HG03520 (cell line): ENCODE results near the gene MARVELD1.

Experiments used
- ATAC-seq: cut with Tn5 transposase; IDR thresholded peaks from one replicate; pipeline ENCODE4 v1.9.1; 2021; ENCODE audit warnings: mild to moderate bottlenecking, moderate library complexity; ENCODE audit not compliant: unreplicated experiment

Gene MARVELD1

DNA sequence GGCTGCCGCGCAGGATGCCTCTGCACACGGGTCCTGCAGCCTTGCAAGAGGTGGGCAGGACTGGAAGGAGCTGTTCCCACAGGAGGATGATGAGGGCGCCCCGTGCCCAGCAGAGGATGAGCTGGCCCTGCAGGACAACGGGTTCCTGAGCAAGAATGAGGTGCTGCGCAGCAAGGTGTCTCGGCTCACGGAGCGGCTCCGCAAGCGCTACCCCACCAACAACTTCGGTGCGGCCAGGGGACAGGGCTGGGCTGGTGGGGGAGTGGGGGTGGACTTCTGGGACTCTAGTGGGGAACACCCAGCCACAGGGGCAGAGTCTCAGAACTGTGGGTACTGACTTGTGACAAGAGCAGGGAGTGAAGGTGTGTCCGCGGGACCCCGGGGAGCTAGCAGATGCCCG is 39.4 kb downstream of the MARVELD1 start:
- ATAC-seq = no peak

DNA sequence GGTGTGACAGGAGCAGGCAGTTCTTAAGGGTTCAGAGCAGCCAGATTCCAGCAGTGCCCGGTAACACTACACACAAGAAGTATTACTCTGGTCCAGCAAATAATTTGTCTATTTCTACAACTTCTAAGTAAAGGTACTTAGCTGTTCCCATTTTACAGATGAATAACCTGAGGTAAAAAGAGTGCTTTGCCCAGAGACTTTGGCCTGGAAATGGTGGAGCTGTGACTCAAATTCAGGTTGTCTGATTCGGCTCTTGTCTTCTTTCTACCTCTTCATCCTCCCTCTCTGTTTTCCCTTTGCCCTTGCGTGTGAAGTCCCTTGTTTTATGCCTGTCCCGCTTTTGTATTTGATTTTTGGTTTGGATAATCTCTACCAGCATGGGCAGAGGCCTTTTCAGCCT is 41.2 kb downstream of the MARVELD1 start:
- no peak for ATAC-seq

DNA sequence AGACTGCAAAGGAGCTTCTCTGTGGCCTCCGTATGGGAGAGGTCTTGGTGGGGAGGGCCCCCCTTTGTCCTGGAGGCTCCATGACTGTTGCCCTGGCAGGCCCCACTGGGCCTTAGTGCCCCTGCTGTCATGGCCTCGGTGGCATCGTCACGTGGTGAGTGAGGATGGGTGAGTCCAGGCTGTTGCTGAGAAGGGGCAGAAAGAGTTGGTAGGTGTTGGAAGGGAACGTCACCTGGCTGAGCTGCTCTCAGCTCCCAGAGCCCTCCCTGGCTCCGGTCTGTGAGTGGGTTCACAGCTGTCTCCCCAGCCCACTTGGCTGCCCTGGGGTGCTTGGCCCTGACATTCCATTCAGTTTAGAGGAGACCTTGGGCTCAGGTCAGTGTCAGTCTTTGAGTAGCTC is 42.2 kb downstream of the MARVELD1 start:
- ATAC-seq = no peak

DNA sequence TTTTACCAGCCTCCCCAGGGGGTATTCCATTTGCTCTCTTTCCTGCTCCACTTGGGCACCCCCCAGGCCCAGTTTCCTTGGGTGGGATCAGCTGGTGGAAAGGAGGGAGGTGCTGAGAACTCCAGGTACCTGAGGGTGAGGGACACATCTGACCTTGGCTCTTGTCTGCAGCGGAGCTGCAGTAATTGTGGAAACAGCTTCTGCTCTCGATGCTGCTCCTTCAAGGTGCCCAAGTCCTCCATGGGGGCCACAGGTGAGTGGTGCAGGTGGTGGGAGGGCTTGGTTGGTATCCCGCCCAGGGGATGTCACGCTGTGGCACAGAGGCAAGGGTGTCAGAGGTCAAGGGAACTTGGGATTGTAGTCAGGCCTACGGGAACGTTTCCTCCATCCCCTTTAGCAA is 43.9 kb downstream of the MARVELD1 start:
- no peak for ATAC-seq

DNA sequence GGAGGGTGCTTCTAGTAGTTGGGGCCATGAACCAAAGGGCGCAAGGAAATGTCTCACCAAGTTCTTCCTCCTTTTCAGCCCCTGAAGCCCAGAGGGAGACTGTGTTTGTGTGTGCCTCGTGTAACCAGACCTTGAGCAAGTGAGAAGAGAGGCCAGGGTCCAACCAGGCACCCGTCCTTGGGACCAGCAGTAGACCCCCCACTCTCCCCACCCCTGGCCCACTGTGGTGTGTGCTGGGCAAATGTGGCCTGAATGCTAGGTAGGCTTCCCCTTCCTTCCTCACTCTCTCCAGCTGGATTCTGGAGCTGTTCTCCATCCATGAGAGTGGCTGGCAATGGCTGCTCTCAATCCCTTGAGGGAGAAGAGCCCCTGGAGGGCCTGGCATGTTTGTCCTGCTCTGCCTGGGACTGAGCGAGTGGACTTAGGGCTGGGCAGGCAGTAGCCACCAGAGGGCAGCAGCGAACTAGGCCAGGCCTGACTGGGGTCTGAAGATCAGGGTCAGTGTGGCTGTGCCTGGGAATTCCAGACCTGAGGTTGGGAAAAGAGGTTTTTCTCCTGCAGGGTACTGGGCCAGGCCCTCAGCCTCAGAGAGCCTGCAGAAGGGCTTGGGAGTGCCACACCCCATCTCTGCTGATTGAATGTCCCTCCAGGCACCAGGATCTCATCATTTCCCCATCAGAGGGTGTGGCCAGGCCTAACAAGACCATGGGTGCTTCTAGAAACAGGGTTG is 45.8 kb downstream of the MARVELD1 start:
- no peak for ATAC-seq

DNA sequence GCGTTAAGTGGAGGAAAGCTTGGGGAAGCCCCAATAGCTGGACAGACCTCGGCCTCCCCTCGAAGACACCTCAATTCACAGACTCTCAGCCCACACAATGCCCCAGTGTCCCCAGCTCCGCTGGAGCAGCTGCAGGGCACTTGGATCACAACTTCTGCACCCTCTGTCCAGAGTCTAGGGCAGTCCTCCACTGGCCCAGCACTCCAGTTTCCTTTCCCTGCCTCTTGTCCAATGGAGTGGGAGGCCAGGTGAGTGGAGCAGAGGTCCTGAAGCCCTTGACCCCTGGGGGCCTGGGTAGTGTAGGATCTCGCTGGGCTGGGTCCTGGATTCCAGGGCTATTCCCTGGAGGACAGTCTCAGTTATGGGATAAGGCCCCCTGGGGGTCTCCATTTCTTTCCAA is 46.4 kb downstream of the MARVELD1 start:
- ATAC-seq = no peak

DNA sequence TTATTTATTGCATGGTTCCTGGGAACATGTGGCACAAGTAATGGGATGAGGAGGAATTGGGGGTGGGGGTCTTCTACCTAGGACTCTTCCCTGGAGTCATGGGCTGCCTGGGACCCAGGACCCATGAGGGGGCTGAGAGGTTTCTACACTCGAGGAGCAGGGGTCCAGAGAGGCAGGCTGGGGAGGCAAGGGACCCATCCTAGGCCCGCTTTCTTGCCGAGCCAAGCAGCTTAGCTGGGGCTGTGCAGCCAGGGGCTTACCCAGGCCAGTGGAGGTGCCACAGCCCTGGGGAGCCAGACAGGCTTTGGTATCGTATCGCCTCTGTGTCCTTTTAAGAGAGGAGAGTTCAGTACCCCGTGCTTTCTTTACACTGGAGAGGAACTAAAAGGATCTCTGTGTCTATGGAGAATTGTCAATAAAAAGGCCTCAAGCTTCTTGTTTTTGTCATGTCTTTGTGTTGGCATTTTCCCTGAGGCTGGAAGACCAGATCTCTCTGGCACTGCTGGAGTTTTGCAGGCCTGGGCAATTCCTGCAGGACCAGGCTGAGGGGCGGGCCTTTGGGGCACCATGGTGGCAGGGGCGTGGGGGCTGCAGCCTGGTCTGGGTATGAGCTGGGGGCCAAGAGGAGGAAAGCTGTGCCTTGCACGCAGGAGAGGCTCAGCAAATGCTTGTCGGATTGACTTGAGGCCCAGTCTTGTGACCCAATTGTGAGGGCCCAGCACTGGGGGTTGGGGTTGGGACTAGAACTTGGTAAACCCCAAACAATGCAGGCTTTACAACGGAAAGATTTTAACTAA is 47.1 kb downstream of the MARVELD1 start:
- ATAC-seq = no peak

DNA sequence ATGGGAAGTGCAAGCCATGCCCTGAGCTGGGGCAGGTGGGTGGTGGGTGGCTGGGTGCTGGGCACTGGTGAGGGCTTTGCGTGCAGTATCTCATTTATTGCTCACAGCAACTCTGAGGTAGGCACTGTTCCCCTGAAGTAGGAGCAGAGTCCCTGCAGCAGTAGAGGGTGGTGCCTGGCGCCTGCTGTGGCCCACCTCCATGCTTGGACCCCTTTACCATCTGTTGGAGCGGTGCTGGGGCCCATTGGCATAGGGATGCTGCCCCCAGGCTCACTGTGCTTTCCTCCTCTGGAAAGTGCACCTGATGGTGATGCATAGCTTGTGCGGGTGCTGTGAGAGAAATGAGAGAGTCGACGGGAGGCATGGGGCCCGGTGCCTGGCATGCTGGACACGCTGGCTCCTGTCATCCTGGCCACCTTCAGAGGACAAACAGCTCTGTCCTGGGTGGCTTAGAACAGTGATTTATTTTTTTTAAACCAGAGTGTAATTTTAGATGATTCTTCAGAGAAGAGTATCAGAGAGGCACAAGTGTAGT is 47.9 kb downstream of the MARVELD1 start:
- ATAC-seq = no peak

DNA sequence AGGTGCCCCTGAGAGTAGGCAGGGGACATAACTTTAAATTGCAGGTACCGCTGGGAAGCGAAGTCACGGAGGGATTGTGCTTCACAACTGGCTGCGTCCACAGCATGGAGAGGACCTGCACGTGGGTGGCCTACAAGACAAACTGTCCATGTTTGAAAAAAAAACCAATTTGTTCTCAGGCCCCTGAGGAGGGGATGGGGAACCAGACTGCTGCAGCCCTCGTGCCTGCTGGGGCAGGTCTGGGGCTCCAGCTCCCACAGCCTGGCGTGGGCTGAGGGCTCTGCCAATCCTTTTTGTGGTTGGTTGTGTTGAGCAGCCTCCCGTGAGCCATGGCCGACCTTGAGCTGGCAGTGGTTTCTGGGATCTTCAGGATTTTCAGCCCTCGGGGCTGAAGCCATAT is 48.5 kb downstream of the MARVELD1 start:
- no peak for ATAC-seq

DNA sequence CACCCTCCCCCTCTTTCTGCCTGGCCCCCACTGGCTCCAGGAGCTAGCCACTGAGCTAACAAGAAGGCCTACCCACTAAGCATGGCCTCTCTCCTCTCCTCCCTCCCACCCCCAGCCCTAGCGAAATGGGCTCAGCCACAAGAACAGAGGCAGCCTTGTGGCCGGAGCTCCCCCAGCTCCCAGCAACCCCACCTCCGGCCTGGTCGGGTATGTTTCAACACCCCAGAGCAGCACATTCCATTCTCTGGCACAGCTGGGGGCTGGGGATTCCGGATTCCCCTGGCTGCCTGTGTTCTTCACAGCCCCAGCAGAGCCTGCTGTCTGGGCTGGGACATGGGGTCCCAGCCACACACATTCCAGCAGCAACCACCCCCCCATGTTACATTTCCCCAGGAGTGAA is 49.3 kb downstream of the MARVELD1 start:
- ATAC-seq = no peak

DNA sequence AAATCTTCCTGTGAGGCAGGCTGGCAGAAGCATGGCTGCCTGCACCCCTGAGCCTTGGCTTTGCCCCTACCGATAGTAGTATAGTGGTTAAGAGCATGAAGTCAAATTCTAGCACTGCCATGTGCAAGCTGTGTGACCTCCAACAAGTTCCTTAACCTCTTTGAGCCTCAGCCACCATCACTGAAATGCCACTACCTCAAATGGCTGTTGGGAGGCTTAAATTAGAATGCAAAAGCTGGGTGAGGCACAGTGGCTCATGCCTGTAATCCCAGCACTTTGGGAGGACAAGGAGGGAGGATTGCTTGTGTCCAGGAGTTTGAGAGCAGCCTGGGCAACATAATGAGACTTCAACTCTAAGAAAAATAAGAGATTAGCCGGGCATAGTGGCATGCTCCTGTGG is 49.9 kb downstream of the MARVELD1 start:
- no peak for ATAC-seq

DNA sequence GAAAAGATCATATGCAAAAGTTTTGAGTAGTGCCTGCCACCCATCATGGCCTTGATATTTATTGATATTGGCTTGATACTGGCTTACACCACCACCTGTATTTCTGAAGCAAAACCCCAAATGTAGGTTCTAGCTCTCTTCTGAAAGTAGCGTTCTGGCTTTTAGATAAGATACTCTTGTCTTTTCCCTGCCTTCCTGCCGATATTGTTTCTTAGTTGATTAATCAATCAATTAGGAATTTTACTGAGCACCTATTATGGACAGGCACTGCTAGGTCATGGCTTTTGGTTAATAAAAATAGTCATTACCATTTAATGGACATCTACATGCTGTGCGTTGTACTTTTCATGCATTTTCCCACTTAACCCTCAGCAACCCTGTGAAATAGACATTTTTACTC is 50.4 kb downstream of the MARVELD1 start:
- ATAC-seq = no peak

DNA sequence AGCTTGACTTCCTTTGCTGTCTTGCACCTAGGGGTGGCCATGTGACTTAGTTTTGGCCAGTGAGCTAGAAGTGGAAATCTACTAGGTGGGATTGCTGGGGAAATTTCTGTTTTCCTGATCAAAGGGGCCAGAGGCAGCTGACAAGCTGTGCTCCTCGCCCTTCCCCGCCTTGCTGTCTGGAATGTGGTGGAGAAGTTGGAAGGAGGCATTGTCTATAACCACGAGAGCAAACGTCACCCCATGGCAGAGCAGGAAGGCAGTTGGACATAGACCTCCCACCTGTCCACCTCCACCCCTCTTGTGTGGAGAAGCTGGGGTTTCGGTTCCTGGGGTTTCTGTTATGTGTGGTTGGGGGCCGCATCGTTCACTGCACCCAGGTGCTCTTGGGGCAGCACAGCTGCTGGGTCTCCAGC is 51.0 kb downstream of the MARVELD1 start:
- ATAC-seq = no peak

DNA sequence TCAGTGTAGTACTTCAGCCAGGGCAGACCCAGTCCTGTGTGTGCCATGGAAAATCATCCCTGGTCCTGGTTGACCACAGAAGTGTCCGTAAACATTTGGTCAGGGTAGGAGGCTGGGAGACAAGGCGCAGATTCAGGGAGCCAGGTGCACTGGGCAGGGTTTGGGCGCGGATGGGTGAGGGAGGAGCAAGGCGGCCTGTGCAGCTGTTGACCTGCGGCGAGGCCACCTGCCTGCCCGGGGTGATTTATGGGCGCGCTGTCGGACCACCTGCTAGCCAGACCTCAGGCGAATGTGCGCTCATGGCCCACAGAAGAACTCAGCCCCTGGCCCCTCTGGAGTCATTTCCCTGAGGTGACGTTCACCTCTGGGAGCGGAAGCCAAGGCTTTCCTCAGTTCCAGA is 51.7 kb downstream of the MARVELD1 start:
- no peak for ATAC-seq

DNA sequence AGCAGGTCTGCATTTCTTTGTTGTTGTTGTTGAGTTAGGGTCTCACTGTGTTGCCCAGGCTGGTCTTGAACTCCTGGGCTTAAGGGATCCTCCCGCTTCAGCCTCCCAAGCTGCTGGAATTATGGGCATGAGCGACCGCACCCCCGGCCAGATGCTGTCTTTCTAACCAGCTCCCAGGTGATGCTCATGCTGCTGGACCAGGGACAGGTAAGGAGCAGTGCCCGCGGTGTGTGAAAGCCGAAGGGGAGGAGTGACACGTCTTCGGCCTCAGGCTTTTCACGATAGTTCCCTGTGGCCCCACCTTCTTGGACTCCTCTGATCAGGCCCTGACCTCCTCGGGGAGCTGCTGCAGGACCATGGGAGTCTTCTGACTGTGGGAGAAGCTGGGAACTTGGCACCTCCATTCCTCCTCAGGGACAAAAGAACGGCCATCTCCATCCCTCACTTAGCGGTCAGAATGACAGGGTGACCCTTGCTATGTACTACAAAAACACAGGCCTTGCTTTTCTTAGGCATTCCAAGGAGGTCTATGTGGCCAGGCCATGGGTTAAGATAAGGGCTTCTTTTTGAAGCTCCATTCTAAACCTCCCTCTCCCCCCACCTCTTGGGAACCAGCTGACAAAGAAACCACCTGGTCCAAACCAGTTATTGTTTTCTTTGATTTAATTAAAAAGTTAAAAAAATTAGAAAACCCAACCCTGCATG is 52.7 kb downstream of the MARVELD1 start:
- ATAC-seq = no peak

DNA sequence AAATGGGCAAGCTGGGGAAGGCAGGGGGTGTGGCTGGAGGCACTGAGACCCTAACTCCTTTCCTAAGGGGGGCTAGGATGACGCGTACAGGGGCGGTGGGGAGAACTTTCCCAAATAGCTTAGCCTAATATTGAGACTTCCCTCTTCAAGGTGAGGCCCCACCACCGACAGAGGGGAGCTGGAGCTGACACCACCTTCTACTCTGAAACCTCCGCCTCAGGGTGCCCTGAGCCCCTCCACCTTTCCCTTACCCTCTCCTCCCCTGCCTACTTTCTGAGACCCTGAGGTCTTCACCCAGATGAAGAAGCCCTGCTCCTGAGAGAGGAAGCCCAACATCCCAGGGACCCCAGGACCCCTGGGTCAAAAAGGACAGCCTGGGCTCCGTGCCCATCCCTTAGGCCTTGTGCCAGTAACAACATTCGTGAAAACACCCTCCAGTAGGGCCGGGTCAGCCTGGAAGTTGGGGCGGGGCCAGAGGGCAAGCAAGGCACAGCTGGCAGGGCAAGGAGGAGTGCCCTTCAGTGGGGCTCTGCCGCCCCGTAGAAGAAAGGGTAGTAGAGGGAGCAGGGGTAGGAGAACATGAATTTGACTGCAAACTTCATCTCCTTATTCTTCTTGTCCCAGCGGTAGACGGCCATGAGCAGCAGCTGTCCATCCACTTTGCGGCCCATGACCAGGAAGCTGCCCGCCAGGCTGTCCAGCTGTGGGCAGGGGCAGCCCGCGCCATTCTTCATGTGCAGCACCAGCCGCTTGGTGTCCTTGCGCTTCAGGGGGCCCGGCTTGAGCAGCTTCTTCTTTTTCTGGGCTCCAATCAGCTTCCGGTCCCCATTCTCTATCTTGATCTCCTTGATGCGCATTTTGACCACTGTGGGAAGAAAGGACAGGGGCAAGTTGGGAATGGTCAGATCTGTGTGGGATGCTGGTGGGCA is 53.7 kb downstream of the MARVELD1 start:
- ATAC-seq = no peak
